Endothelial cell (in vitro differentiated cells): ENCODE data around the gene ACMSD. TPM values are rescaled to one million over a fixed set of nuclear protein-coding genes. Genes with fewer than 3 reads are reported as not detected.

ENCODE experiments used
- DNase-seq: peaks from one replicate; pipeline ENCODE4 v3.0.0; 2021; ENCODE audit warnings: low spot score
- H3K27ac Mint-ChIP-seq: one replicate; pipeline ENCODE4 v1.8.0; 2021; ENCODE audit warnings: mixed read lengths, inconsistent platforms; ENCODE audit not compliant: unreplicated experiment
- H3K27me3 Mint-ChIP-seq: one replicate; pipeline ENCODE4 v1.8.0; 2021; ENCODE audit warnings: mild to moderate bottlenecking, moderate library complexity, mixed read lengths, inconsistent platforms; ENCODE audit not compliant: unreplicated experiment
- H3K36me3 Mint-ChIP-seq: one replicate; pipeline ENCODE4 v1.8.0; 2021; ENCODE audit warnings: mild to moderate bottlenecking, low read depth, mixed read lengths, inconsistent platforms; ENCODE audit not compliant: unreplicated experiment
- H3K4me1 Mint-ChIP-seq: one replicate; pipeline ENCODE4 v1.8.0; 2021; ENCODE audit warnings: mild to moderate bottlenecking, mixed read lengths, inconsistent platforms; ENCODE audit not compliant: unreplicated experiment
- H3K4me3 Mint-ChIP-seq: one replicate; pipeline ENCODE4 v1.8.0; 2021; ENCODE audit warnings: mild to moderate bottlenecking, mixed read lengths, inconsistent platforms; ENCODE audit not compliant: unreplicated experiment
- H3K9me3 Mint-ChIP-seq: one replicate; pipeline ENCODE4 v1.8.0; 2021; ENCODE audit warnings: mixed read lengths, inconsistent platforms; ENCODE audit not compliant: unreplicated experiment
- microRNA-seq: library from miRNA; unstranded; fragments of <30 nt; microRNA quantifications from one replicate; pipeline ENCODE4, GENCODE V29; 2020; ENCODE audit not compliant: unreplicated experiment
- total RNA-seq: library from RNA; stranded (reverse); fragmentation: NEBNext Ultra II Directional; extraction: Animal tissue kit (Norgen Biotek cat#: 25700); gene quantifications from one replicate; pipeline ENCODE4 v1.2.1, GENCODE V29; 2021; ENCODE audit not compliant: unreplicated experiment
- TF ChIP-seq, protein P1 (sequence below): fragments of 200-600 bp; sonication (generic); IDR thresholded peaks from one replicate; pipeline ENCODE4 v1.5.0; 2021; ENCODE audit warnings: antibody characterized with exemption; ENCODE audit not compliant: unreplicated experiment

ACMSD gene
- total RNA-seq, 1 donor from 2014 or later: not detected

- no peak overlapping the region for H3K27ac Mint-ChIP-seq
- no peak for DNase-seq
- H3K4me3 Mint-ChIP-seq: no peak overlapping the region
- peaks cover 42% of the 10 kb centered on the region for H3K36me3 Mint-ChIP-seq
- H3K4me1 Mint-ChIP-seq: no peaks in the 10 kb centered on the region
- no peaks in the 10 kb centered on the region for H3K9me3 Mint-ChIP-seq
- H3K27me3 Mint-ChIP-seq: no peaks in the 10 kb centered on the region
- TF ChIP-seq, protein P1, sequence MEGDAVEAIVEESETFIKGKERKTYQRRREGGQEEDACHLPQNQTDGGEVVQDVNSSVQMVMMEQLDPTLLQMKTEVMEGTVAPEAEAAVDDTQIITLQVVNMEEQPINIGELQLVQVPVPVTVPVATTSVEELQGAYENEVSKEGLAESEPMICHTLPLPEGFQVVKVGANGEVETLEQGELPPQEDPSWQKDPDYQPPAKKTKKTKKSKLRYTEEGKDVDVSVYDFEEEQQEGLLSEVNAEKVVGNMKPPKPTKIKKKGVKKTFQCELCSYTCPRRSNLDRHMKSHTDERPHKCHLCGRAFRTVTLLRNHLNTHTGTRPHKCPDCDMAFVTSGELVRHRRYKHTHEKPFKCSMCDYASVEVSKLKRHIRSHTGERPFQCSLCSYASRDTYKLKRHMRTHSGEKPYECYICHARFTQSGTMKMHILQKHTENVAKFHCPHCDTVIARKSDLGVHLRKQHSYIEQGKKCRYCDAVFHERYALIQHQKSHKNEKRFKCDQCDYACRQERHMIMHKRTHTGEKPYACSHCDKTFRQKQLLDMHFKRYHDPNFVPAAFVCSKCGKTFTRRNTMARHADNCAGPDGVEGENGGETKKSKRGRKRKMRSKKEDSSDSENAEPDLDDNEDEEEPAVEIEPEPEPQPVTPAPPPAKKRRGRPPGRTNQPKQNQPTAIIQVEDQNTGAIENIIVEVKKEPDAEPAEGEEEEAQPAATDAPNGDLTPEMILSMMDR: no peak
Measured at GRCh38 chr2:134950886-134951285, 112.5 kb downstream of the ACMSD start.

Small RNA genes lying within 50 kb of the gene (microRNA-seq; reads per million reads assigned to microRNA genes)
- not detected for gene MIR5590

Other genes with a start within 250 kb of the ACMSD start
- gene TMEM163, start 119.6 kb upstream of the ACMSD start, total RNA-seq: 150 TPM
- gene CCNT2, start 80.2 kb downstream of the ACMSD start, total RNA-seq: 49.5 TPM
- gene MAP3K19, start 208.8 kb downstream of the ACMSD start, total RNA-seq: not detected
- gene RAB3GAP1, start 213.7 kb downstream of the ACMSD start, total RNA-seq: 28.0 TPM